ENCODE measurements around the gene CLDN1.

- TF ChIP-seq FOXK2 (IDR thresholded peaks at IDR 0.05): no peak
- no peak for TF ChIP-seq CTCF (CRISPR knock-in tag; IDR thresholded peaks at IDR 0.05)
- no peak for TF ChIP-seq TGIF2 (CRISPR knock-in tag; IDR thresholded peaks at IDR 0.05)
- TF ChIP-seq CEBPB (IDR thresholded peaks at IDR 0.05; ENCODE audit: borderline replicate concordance, low read depth, low read length): no peak
- TF ChIP-seq ZNF274 (CRISPR knock-in tag; IDR thresholded peaks at IDR 0.05): no peak
Observed at GRCh38 chr3:190326930-190327329, 4.7 kb upstream of the CLDN1 start.
